IPS DF 6.9 (cell line): ENCODE measurements around the gene RPA3.
"Not testable (repeated sequence)": the region's sequence is repeated elsewhere in the genome, so short reads cannot be mapped to it uniquely, and the experiment has no call there.

Experiments
- DNase-seq: peaks from one replicate; pipeline ENCODE4 v3.0.0-alpha.2; 2013; ENCODE audit warnings: low read depth, low spot score
- H3K27ac ChIP-seq: one replicate; pipeline ENCODE4 v1.5.1; 2013; ENCODE audit warnings: low read length, control low read depth
- H3K27me3 ChIP-seq: 2 replicates; pipeline ENCODE4 v1.6.1; 2013; ENCODE audit warnings: mild to moderate bottlenecking, low read length; ENCODE audit not compliant: control insufficient read depth, insufficient read depth
- H3K36me3 ChIP-seq: 2 replicates; pipeline ENCODE4 v1.6.1; 2013; ENCODE audit warnings: low read length; ENCODE audit not compliant: control insufficient read depth, insufficient read depth
- H3K4me1 ChIP-seq: 2 replicates; pipeline ENCODE4 v1.6.1; 2013; ENCODE audit warnings: low read length; ENCODE audit not compliant: control insufficient read depth, insufficient read depth
- H3K4me3 ChIP-seq: 2 replicates; pipeline ENCODE4 v1.5.1; 2013; ENCODE audit warnings: mild to moderate bottlenecking, low read length
- H3K9me3 ChIP-seq: 2 replicates; pipeline ENCODE4 v1.6.1; 2013; ENCODE audit warnings: low read length, inconsistent platforms; ENCODE audit not compliant: control insufficient read depth, insufficient read depth
- WGBS: extraction: QIAGEN DNeasy Blood & Tissue Kit; methylation state at CpG from one replicate; pipeline ENCODE4 v1.1.7; 2013; ENCODE audit warnings: mixed read lengths, missing lambda C conversion rate; ENCODE audit not compliant: insufficient read length, insufficient coverage; 5-methylcytosine and 5-hydroxymethylcytosine counted together

Gene RPA3

DNA sequence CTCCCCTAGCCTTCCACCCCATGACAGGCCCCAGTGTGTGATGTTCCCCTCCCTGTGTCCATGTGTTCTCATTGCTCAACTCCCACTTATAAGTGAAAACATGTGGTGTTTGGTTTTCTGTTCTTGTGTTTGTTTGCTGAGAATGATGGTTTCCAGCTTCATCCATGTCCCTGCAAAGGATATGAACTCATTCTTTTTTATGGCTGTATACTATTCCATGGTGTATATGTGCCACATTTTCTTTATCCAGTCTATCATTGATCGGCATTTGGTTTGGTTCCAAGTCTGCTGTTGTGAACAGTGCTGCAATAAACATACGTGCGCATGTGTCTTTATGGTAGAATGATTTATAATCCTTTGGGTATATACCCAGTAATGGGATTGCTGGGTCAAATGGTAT is 61.9 kb downstream of the RPA3 start:
- H3K4me3 ChIP-seq, DNase-seq, H3K27me3 ChIP-seq, H3K9me3 ChIP-seq, H3K4me1 ChIP-seq, H3K27ac ChIP-seq, H3K36me3 ChIP-seq: not testable (repeated sequence)
- WGBS: no CpG with 5 or more reads among the region's 3 CpGs

GRCh38 chr7:7654964-7655715 is 63.3 kb downstream of the RPA3 start:
- H3K4me1 ChIP-seq: no peaks in the 10 kb centered on the region
- H3K36me3 ChIP-seq: no peaks in the 10 kb centered on the region
- DNase-seq: no peak
- H3K27ac ChIP-seq: no peak overlapping the region
- H3K9me3 ChIP-seq: no peaks in the 10 kb centered on the region
- no peaks in the 10 kb centered on the region for H3K27me3 ChIP-seq
- no peak overlapping the region for H3K4me3 ChIP-seq
- WGBS: 100% methylated on average over 1 of the region's 4 CpGs

- Histone ChIP-seq H3K4me3 (no peak overlapping the region), H3K9me3 (no peaks in the 10 kb centered on the region), H3K4me1 (no peaks in the 10 kb centered on the region), H3K36me3 (no peaks in the 10 kb centered on the region), H3K27me3 (no peaks in the 10 kb centered on the region), H3K27ac (no peak overlapping the region)
- no CpG with 5 or more reads among the region's 3 CpGs for WGBS
- DNase-seq: peak; percentile 41
These were observed 64.7 kb downstream of the RPA3 start for GRCh38 chr7:7653593-7654187.

GRCh38 chr7:7652798-7653540 is 65.4 kb downstream of the RPA3 start:
- H3K9me3 ChIP-seq: no peaks in the 10 kb centered on the region
- no peaks in the 10 kb centered on the region for H3K36me3 ChIP-seq
- no peaks in the 10 kb centered on the region for H3K4me1 ChIP-seq
- DNase-seq: no peak
- WGBS: no CpG with 5 or more reads among the region's 1 CpG
- H3K27me3 ChIP-seq: no peaks in the 10 kb centered on the region
- H3K27ac ChIP-seq: no peak overlapping the region
- no peak overlapping the region for H3K4me3 ChIP-seq

- no CpG with 5 or more reads among the region's 3 CpGs for WGBS
- Histone ChIP-seq H3K9me3 (no peaks in the 10 kb centered on the region), H3K4me3 (no peak overlapping the region), H3K36me3 (no peaks in the 10 kb centered on the region), H3K27ac (no peak overlapping the region), H3K4me1 (no peaks in the 10 kb centered on the region), H3K27me3 (no peaks in the 10 kb centered on the region)
- DNase-seq: no peak
These were observed 66.9 kb downstream of the RPA3 start for GRCh38 chr7:7651479-7651878.

DNA sequence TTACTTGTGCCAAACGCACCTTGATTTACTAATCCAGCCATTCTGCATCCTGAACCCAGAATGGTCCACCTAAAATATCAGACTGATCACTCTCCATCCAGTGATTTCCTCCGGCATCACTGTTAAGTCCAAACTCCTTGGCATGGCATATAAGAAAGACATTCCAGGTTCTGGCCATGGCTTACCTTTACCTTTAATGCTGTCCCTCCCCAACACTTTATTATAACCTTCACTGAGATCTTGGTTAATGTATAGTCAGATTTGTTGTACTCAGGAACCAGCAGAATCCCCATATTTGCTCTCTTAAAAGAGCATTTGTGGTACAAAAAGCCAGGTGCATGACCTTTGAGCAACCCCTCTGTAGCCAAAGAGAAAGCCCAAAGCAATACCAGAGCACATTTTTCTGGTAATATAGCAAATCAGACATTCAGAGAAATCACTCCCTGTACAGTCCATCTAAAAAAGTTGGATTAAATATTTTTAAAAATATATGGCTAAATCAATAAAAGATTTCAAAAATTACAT is 67.7 kb downstream of the RPA3 start:
- Histone ChIP-seq H3K4me1 (no peaks in the 10 kb centered on the region), H3K9me3 (no peaks in the 10 kb centered on the region), H3K4me3 (no peak overlapping the region), H3K36me3 (no peaks in the 10 kb centered on the region), H3K27ac (no peak overlapping the region), H3K27me3 (no peaks in the 10 kb centered on the region)
- WGBS: no CpG with 5 or more reads among the region's 2 CpGs
- no peak for DNase-seq

DNA sequence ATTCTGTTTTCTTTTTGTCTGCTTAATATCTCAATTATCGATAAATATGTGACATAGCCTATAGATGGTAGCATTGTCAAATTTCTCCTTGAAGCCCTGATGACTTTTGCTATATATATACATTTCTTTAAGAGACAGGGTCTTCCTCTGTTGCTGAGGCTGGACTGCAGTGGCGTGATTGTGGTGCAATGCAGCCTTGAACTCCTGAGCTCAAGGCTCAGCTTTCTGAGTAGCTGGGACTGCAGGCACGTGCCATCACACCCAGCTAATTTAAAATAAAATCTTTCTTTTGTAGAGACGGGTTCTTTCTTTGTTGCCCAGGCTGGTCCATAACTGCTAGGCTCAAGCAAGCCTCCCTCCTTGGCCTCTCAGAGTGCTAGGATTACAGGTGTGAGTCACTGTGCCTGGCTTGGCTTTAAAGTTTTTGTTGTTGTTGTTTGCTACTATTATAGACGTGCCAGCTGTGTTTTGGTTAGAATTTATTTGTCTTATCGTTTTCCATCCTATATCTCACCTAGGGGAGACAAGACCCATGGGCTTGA is 70.8 kb downstream of the RPA3 start:
- no peak for DNase-seq
- no peaks in the 10 kb centered on the region for H3K4me1 ChIP-seq
- no peaks in the 10 kb centered on the region for H3K9me3 ChIP-seq
- no peaks in the 10 kb centered on the region for H3K36me3 ChIP-seq
- no CpG with 5 or more reads among the region's 6 CpGs for WGBS
- H3K4me3 ChIP-seq: no peak overlapping the region
- no peak overlapping the region for H3K27ac ChIP-seq
- no peaks in the 10 kb centered on the region for H3K27me3 ChIP-seq

GRCh38 chr7:7642081-7642480 is 76.3 kb downstream of the RPA3 start:
- no peak overlapping the region for H3K4me3 ChIP-seq
- no peaks in the 10 kb centered on the region for H3K27me3 ChIP-seq
- no peaks in the 10 kb centered on the region; the same call in 1 of the 2 replicates for H3K36me3 ChIP-seq
- 0 out of 2 replicates have a peak, but pooled peaks cover 1% of the 10 kb centered on the region for H3K4me1 ChIP-seq
- DNase-seq: no peak
- no peak overlapping the region for H3K27ac ChIP-seq
- WGBS: no CpG with 5 or more reads among the region's 6 CpGs
- H3K9me3 ChIP-seq: no peaks in the 10 kb centered on the region

- WGBS: no CpG with 5 or more reads among the region's 22 CpGs
- H3K36me3 ChIP-seq: no peaks in the 10 kb centered on the region; the same call in 1 of the 2 replicates
- peak overlapping the region; percentile 71 for H3K4me3 ChIP-seq
- 0 out of 2 replicates have a peak, but pooled peaks cover 1% of the 10 kb centered on the region for H3K4me1 ChIP-seq
- H3K9me3 ChIP-seq: no peaks in the 10 kb centered on the region
- no peak for DNase-seq
- H3K27ac ChIP-seq: no peak overlapping the region
- no peaks in the 10 kb centered on the region for H3K27me3 ChIP-seq
These were observed 77.2 kb downstream of the RPA3 start for GRCh38 chr7:7641129-7641663.
